ENCODE results near the gene RPA3.

DNA sequence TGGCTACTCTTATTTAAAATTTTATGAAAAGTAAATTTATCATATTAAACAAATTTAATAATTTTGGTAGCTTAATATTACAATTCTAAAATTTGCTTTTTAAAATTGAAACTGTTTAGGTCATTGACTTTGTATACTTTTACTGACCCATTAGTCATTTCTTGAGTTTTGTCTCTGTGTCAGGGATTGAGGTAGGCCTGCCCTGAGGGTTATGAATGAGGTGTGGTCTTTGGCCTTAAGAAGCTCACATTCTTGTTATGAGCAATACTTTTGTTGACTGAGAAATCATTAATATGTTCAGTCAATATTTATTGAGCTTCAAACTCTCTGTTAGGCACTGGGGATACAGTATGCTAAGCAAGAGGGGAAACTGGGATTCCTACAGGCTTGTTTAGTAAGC, 47.0 kb upstream of the RPA3 start:
- TF ChIP-seq, protein P1, sequence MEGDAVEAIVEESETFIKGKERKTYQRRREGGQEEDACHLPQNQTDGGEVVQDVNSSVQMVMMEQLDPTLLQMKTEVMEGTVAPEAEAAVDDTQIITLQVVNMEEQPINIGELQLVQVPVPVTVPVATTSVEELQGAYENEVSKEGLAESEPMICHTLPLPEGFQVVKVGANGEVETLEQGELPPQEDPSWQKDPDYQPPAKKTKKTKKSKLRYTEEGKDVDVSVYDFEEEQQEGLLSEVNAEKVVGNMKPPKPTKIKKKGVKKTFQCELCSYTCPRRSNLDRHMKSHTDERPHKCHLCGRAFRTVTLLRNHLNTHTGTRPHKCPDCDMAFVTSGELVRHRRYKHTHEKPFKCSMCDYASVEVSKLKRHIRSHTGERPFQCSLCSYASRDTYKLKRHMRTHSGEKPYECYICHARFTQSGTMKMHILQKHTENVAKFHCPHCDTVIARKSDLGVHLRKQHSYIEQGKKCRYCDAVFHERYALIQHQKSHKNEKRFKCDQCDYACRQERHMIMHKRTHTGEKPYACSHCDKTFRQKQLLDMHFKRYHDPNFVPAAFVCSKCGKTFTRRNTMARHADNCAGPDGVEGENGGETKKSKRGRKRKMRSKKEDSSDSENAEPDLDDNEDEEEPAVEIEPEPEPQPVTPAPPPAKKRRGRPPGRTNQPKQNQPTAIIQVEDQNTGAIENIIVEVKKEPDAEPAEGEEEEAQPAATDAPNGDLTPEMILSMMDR (IDR thresholded peaks at IDR 0.05) = no peak
- TF ChIP-seq POLR2A (IDR thresholded peaks at IDR 0.05) = no peak

All from stomach (tissue), 4 donors.